K562 (cell line): ENCODE results near the gene ZNF277.

Experiments
- CHD1 ChIP-seq: fragments of 200-600 bp; sonication (generic); IDR thresholded peaks from one replicate; pipeline ENCODE4 v1.6.1; 2012; ENCODE audit warnings: mild to moderate bottlenecking, moderate library complexity, low read length, inconsistent platforms
- CTCF ChIP-seq, 3 experiments: IDR thresholded peaks in 2 of 3; conservative IDR thresholded peaks in 1 of 3; 2 replicates each; pipeline ENCODE4 v1.5.1; 2011 to 2012; ENCODE audit warnings: low read length in 3 of 3, mild to moderate bottlenecking in 3 of 3, control low read depth in 2 of 3, improper control_type of control experiment in 1 of 3, inconsistent platforms in 1 of 3, low read depth in 1 of 3, mixed read lengths in 1 of 3, moderate library complexity in 1 of 3; ENCODE audit not compliant: insufficient read depth in 2 of 3
- EZH2 ChIP-seq: IDR thresholded peaks from 2 replicates; pipeline ENCODE4 v1.6.1; 2012; ENCODE audit warnings: low read depth, mild to moderate bottlenecking, inconsistent platforms, low read length, borderline replicate concordance
- GMEB1 ChIP-seq: fragments of 250-450 bp; sonication (Bioruptor Pico); IDR thresholded peaks from 2 replicates; pipeline ENCODE4 v1.4.0; 2020; ENCODE audit warnings: mild to moderate bottlenecking
- HDGF ChIP-seq: fragments of 450-650 bp; IDR thresholded peaks from 2 replicates; pipeline ENCODE4 v1.6.1; 2016
- HMGXB4 ChIP-seq: sonication (generic); formaldehyde crosslinking; IDR thresholded peaks from 2 replicates; pipeline ENCODE4 v1.8.1; 2023; ENCODE audit warnings: mild to moderate bottlenecking, missing genetic modification reagents
- HNRNPK ChIP-seq: fragments of 200-400 bp; formaldehyde crosslinking; IDR thresholded peaks from one replicate; pipeline ENCODE4 v1.6.1; 2018; ENCODE audit warnings: mild to moderate bottlenecking, low read depth, low read length; ENCODE audit not compliant: poor library complexity, severe bottlenecking
- JUN ChIP-seq, 2 experiments: sonication (generic) in 1 of 2; formaldehyde crosslinking in 1 of 2; IDR thresholded peaks; 2 replicates each; pipeline versions ENCODE4 v1.6.1 to v1.8.0; 2012 to 2022; ENCODE audit warnings: borderline replicate concordance in 2 of 2, mild to moderate bottlenecking in 2 of 2, improper control_type of control experiment in 1 of 2, low read depth in 1 of 2, low read length in 1 of 2, missing genetic modification reagents in 1 of 2
- KAT7 ChIP-seq: sonication (generic); formaldehyde crosslinking; IDR thresholded peaks from 2 replicates; pipeline ENCODE4 v1.8.0; 2022; ENCODE audit warnings: missing genetic modification reagents, mild to moderate bottlenecking, borderline replicate concordance
- NCOA1 ChIP-seq: fragments of 450-650 bp; IDR thresholded peaks from 2 replicates; pipeline ENCODE4 v1.6.1; 2016; ENCODE audit warnings: low read depth
- POLR2AphosphoS5 ChIP-seq: IDR thresholded peaks from 2 replicates; pipeline ENCODE4 v1.6.1; 2011; ENCODE audit warnings: mild to moderate bottlenecking, low read depth, low read length, moderate library complexity; ENCODE audit not compliant: control insufficient read depth, insufficient read depth
- REST ChIP-seq, 2 experiments: fragments of 450-650 bp; formaldehyde crosslinking in 1 of 2; IDR thresholded peaks; 2 replicates each; pipeline versions ENCODE4 v1.4.0 to v1.6.1; 2014 to 2020; ENCODE audit warnings: mild to moderate bottlenecking in 2 of 2, borderline replicate concordance in 1 of 2, low read depth in 1 of 2
- ZC3H4 ChIP-seq: sonication (generic); formaldehyde crosslinking; IDR thresholded peaks from 2 replicates; pipeline ENCODE4 v1.9.0; 2021; ENCODE audit warnings: missing genetic modification reagents, borderline replicate concordance

GRCh38 chr7:112365551-112365950 lies 159.1 kb downstream of the ZNF277 start:
- TF ChIP-seq KAT7 (no peak), EZH2 (no peak), HDGF (no peak), JUN (IDR thresholded peaks at IDR 0.05; ENCODE audit: borderline replicate concordance, low read depth, low read length) (no peak), JUN (CRISPR knock-in tag; IDR thresholded peaks at IDR 0.05; ENCODE audit: borderline replicate concordance) (no peak), HNRNPK (no peak), GMEB1 (no peak), CTCF (IDR thresholded peaks at IDR 0.05 in 2 of 3, conservative IDR thresholded peaks at IDR 0.05 in 1 of 3; ENCODE audit: insufficient read depth in 2 of 3, low read depth in 1 of 3, low read length in 3 of 3) (no peak), REST (IDR thresholded peaks at IDR 0.05; ENCODE audit: borderline replicate concordance) (no peak), REST (CRISPR knock-in tag; IDR thresholded peaks at IDR 0.05; ENCODE audit: low read depth) (no peak), HMGXB4 (CRISPR knock-in tag) (no peak), ZC3H4 (no peak), POLR2AphosphoS5 (no peak), NCOA1 (no peak), CHD1 (no peak)
